ENCODE data around the gene PTOV1.
"Not testable (repeated sequence)": the region's sequence is repeated elsewhere in the genome, so short reads cannot be mapped to it uniquely, and the experiment has no call there.

PTOV1 gene

GRCh38 chr19:49818649-49819370 is 32.1 kb upstream of the PTOV1 start:
- no peak for DNase-seq

- DNase-seq, result not testable (repeated sequence)
These were observed 31.4 kb upstream of the PTOV1 start for GRCh38 chr19:49819452-49820115.

GRCh38 chr19:49820125-49820524 is 30.8 kb upstream of the PTOV1 start:
- no peak for DNase-seq

- no peak for DNase-seq
These were observed 27.5 kb upstream of the PTOV1 start for GRCh38 chr19:49823472-49823871.

- DNase-seq, result no peak
These were observed 26.3 kb upstream of the PTOV1 start for GRCh38 chr19:49824662-49825061.

- no peak for DNase-seq
These were observed 23.9 kb upstream of the PTOV1 start for GRCh38 chr19:49827034-49827433.

DNA sequence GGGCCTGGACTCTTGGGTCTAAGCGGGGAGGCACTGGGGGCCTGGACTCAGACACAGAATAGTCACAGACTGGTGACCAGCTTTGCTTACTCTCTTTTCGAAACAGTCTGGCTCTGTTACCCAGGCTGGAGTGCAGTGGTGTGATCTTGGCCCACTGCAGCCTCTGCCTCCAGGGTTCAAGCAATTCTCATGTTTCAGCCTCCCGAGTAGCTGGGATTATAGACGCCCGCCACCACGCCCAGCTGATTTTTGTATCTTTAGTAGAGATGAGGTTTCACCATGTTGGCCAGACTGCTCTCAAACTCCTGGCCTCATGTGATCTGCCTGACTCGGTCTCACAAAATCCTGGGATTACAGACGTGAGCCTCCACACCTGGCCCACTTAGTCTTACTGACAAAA is 21.8 kb upstream of the PTOV1 start:
- DNase-seq, result no peak

GRCh38 chr19:49829721-49830120 is 21.2 kb upstream of the PTOV1 start:
- no peak for DNase-seq

- DNase-seq, result no peak
These were observed 20.2 kb upstream of the PTOV1 start for GRCh38 chr19:49830766-49831165.

GRCh38 chr19:49831592-49831991 is 19.4 kb upstream of the PTOV1 start:
- DNase-seq, result no peak

- DNase-seq, result no peak
These were observed 18.4 kb upstream of the PTOV1 start for GRCh38 chr19:49832556-49832955.

DNA sequence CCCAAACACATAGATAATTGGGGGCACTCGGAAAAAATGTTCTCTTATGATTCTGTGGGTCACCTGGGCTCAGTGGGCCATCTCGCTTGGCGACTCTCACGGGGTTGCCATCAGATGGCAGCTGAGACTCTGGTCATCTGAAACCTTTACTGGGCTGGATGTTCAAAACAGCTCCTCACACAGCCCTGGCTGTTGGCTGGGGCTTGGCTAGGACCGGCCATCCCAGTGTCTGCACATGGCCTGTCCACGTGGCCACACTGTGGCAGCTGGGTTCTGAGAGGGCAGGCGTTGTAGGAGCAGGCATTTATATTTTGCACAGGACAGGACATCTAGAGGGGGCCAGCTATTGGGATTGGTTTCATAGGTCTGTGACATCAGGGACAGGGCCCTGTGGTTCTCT is 17.4 kb upstream of the PTOV1 start:
- no peak for DNase-seq

DNA sequence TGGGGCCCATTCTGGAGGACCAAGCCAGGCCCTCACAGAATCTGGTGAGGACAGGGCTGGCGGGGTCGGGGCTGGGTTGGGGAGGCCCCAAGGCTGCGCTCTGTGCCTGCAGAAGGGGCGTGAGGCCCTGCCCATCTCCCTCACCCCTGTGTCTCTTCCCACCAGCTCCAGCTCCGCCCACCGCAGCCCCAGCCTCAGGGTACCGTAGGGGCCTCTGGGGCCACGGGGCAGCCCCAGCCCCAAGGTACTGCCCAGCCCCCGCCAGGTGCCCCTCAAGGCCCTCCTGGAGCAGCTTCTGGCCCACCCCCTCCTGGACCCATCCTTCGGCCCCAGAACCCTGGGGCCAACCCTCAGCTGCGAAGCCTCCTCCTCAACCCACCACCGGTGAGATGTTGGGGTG is 15.4 kb upstream of the PTOV1 start:
- no peak for DNase-seq

DNA sequence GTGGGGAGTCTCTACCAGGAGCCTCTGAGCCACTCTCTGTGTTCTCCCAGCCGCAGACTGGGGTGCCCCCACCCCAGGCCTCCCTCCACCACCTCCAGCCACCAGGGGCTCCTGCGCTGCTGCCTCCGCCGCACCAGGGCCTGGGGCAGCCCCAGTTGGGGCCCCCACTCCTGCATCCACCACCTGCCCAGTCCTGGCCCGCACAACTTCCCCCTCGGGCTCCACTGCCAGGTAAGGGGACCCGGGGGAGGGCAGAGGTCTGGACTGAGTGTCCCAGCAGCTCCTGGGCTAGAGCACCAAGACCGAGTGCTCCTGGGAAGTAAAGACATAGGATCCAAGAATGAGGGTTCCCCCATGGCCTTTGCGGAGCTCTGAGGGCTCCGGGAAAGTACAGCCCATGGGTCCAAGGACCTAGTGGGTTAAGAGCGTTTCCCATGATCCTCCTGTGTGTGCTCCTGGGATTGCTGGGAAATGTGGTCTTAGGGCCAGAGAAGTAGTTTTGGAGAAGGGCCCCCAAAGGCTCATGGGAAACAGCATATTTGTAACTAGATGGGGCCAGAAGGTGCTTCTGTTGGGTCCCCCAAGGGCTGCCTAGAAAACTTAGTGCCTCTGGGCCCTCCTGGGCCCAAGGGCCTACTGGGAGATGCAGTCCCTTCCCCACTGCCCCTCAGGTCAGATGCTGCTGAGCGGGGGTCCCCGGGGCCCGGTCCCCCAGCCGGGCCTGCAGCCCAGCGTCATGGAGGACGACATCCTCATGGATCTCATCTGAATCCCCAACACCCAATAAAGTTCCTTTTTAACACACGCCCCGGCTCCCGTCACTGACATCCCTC is 14.6 kb upstream of the PTOV1 start:
- no peak for DNase-seq

DNA sequence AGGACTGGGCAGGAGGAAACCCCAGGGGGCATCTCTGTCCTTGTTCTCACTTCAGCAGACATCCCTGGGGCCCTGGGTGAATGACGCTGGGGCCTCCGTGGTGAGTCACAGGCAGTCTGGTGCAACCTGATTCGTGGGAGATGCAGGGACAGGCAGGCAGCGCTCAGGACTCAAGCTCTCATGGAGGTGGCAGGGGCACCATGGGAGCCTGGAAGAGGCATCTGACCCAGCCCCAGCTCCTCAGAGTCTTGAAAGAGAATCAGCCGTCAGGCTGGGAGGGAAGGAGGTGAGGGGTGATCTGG is 14.0 kb upstream of the PTOV1 start:
- DNase-seq, result no peak

- DNase-seq, result no peak
These were observed 13.5 kb upstream of the PTOV1 start for GRCh38 chr19:49837425-49837824.

- DNase-seq, result no peak
These were observed 11.9 kb upstream of the PTOV1 start for GRCh38 chr19:49838885-49839588.

GRCh38 chr19:49839713-49840112 is 11.2 kb upstream of the PTOV1 start:
- DNase-seq, result no peak

- no peak for DNase-seq
These were observed 10.6 kb upstream of the PTOV1 start for GRCh38 chr19:49840321-49840720.

GRCh38 chr19:49840736-49841249 is 10.2 kb upstream of the PTOV1 start:
- DNase-seq, result no peak

GRCh38 chr19:49843265-49843664 is 7.7 kb upstream of the PTOV1 start:
- DNase-seq, result peak; percentile 56

- DNase-seq, result no peak
These were observed 6.5 kb upstream of the PTOV1 start for GRCh38 chr19:49844138-49845095.
